CMK (cell line): ENCODE results near the gene SETBP1.

ENCODE experiments used
- DNase-seq: peaks from one replicate; pipeline ENCODE4 v3.0.0-alpha.2; 2010; ENCODE audit warnings: low read depth

The SETBP1 gene

GRCh38 chr18:44816477-44816876, 135.8 kb downstream of the SETBP1 start:
- no peak for DNase-seq

- no peak for DNase-seq
These were observed 137.3 kb downstream of the SETBP1 start for GRCh38 chr18:44817831-44818473.

GRCh38 chr18:44818668-44819403, 138.1 kb downstream of the SETBP1 start:
- no peak for DNase-seq

GRCh38 chr18:44819944-44820510, 139.3 kb downstream of the SETBP1 start:
- no peak for DNase-seq

GRCh38 chr18:44821924-44822323, 141.2 kb downstream of the SETBP1 start:
- DNase-seq: no peak

- DNase-seq: no peak
These were observed 142.6 kb downstream of the SETBP1 start for GRCh38 chr18:44823286-44823685.

GRCh38 chr18:44823782-44824181, 143.1 kb downstream of the SETBP1 start:
- DNase-seq: no peak

GRCh38 chr18:44824884-44825283, 144.2 kb downstream of the SETBP1 start:
- DNase-seq: no peak

- no peak for DNase-seq
These were observed 146.0 kb downstream of the SETBP1 start for GRCh38 chr18:44826418-44827259.

- no peak for DNase-seq
These were observed 147.4 kb downstream of the SETBP1 start for GRCh38 chr18:44828080-44828479.

GRCh38 chr18:44830581-44830980, 149.9 kb downstream of the SETBP1 start:
- no peak for DNase-seq

- DNase-seq: no peak
These were observed 153.1 kb downstream of the SETBP1 start for GRCh38 chr18:44833786-44834185.

GRCh38 chr18:44834867-44835469, 154.3 kb downstream of the SETBP1 start:
- no peak for DNase-seq

GRCh38 chr18:44835703-44836102, 155.0 kb downstream of the SETBP1 start:
- no peak for DNase-seq

- DNase-seq: no peak
These were observed 155.6 kb downstream of the SETBP1 start for GRCh38 chr18:44836263-44836662.

GRCh38 chr18:44837482-44838180, 156.9 kb downstream of the SETBP1 start:
- no peak for DNase-seq

- no peak for DNase-seq
These were observed 158.4 kb downstream of the SETBP1 start for GRCh38 chr18:44838971-44839666.

GRCh38 chr18:44840058-44840790, 159.5 kb downstream of the SETBP1 start:
- DNase-seq: no peak

- DNase-seq: no peak
These were observed 160.5 kb downstream of the SETBP1 start for GRCh38 chr18:44841221-44841620.
